GM10248 (cell line): ENCODE measurements around the gene APOO.

Experiments used
- CTCF ChIA-PET: fragments of 300-600 bp; sonication (Branson Sonifier 250); formaldehyde crosslinking; extraction: SDS; loops from one replicate; lab custom pipeline; 2021; ENCODE audit warnings: antibody characterized with exemption; lab: Yijun Ruan, JAX
- POLR2A ChIA-PET: fragments of 350-650 bp; sonication (Branson Sonifier 250); formaldehyde crosslinking; extraction: SDS; loops from one replicate; lab custom pipeline; 2020; ENCODE audit warnings: antibody characterized with exemption; lab: Yijun Ruan, JAX
- DNase-seq: peaks from one replicate; pipeline ENCODE4 v3.0.0; 2012; ENCODE audit errors: extremely low spot score
- TF ChIP-seq, protein P1 (sequence below): IDR thresholded peaks from 2 replicates; pipeline ENCODE4 v1.5.1; 2012; ENCODE audit warnings: mild to moderate bottlenecking, low read depth; ENCODE audit errors: extremely low read depth, missing control alignments, control extremely low read depth

Gene APOO

DNA sequence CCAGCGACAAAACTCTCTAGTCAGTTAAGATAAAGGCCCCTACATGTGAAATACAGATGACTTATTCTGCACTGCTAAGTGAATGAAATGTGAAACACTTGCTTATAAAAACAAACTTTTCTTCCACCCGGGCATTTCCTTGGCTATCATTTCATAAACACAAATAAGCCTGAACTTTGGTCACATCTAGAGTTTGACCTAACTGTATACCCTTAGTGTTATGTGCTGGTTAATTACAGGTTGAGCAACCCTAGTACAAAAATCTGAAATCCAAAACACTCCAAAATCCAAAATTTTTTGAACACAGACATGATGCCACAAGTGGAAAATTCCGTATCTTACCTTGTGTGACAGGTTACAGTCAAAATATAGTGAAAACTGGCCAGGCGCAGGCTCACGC, 78.9 kb downstream of the APOO start:
- no peak for DNase-seq
- POLR2A ChIA-PET = no interaction called here
- CTCF ChIA-PET = no interaction called here
- TF ChIP-seq, protein P1, sequence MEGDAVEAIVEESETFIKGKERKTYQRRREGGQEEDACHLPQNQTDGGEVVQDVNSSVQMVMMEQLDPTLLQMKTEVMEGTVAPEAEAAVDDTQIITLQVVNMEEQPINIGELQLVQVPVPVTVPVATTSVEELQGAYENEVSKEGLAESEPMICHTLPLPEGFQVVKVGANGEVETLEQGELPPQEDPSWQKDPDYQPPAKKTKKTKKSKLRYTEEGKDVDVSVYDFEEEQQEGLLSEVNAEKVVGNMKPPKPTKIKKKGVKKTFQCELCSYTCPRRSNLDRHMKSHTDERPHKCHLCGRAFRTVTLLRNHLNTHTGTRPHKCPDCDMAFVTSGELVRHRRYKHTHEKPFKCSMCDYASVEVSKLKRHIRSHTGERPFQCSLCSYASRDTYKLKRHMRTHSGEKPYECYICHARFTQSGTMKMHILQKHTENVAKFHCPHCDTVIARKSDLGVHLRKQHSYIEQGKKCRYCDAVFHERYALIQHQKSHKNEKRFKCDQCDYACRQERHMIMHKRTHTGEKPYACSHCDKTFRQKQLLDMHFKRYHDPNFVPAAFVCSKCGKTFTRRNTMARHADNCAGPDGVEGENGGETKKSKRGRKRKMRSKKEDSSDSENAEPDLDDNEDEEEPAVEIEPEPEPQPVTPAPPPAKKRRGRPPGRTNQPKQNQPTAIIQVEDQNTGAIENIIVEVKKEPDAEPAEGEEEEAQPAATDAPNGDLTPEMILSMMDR = no peak

GRCh38 chrX:23826653-23827052, 81.1 kb downstream of the APOO start:
- TF ChIP-seq, protein P1 = no peak
- DNase-seq = no peak
- ChIA-PET CTCF (no interaction called here), POLR2A (interaction anchor here (0.6 kb wide), 1 partner anchor 111 kb away, joined by 3 read pairs; no protein-coding TSS in a partner anchor)

DNA sequence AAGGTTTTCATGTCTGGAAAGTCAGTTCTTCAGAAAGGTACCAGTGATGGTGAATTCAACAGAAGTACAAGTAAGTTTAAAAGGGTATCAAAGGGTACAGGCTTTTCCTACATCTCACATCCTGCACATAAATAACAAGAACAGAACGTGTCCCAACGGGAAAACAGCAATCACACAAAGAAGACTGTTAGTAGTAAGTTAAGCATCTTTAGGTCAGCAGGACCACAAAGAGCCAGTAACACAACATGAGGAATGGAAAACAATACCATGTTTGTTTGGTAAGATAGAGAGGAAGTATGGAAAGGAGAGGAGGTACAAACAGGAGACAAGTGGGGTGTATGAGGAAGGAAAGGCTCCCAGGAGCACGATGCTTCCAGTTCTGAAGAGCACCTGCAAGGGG, 81.5 kb downstream of the APOO start:
- TF ChIP-seq, protein P1 = no peak
- POLR2A ChIA-PET = interaction anchor here (0.6 kb wide), 1 partner anchor 111 kb away, joined by 3 read pairs; no protein-coding TSS in a partner anchor
- no peak for DNase-seq
- CTCF ChIA-PET = no interaction called here

DNA sequence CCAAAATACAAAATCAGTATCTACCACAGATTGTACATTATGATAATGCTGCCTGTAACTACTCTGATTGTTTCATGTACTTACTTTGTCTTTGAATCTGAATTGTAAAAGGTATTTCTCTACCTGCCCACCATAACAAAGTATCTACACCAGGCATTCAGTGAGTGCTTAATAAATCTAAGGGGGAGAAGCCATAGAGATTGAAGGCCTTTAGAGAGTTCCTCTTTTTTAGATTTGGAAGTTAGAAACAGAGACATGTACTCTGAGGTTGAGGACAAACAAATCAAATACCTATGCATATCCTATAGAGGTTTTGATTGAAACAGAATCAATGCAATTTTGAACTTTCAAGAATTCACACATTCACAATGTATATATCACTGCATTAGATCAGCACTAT, 82.1 kb downstream of the APOO start:
- TF ChIP-seq, protein P1 = no peak
- ChIA-PET CTCF (no interaction called here), POLR2A (no interaction called here)
- no peak for DNase-seq

DNA sequence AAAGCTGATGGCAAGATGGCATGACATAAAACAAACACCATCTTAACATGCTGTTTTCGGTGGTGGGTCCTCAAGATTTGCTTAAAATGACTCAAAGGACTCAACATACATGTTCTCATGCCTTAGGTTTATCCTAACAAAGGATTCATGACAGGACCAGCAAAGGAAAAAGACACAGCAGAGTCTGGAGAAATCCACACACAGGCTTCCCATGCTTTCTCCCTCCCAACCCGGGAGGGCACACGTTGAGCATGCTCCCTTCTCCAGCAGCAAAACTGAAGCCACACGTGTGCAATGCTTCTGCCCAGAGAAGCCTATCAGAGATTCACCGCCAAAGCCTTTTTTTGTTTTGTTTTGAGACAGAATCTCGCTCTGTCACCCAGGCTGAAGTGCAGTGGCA, 84.9 kb downstream of the APOO start:
- DNase-seq = no peak
- TF ChIP-seq, protein P1 = no peak
- ChIA-PET POLR2A (no interaction called here), CTCF (interaction anchor here (1.0 kb wide), 1 partner anchor 28 kb away, joined by 3 read pairs; no protein-coding TSS in a partner anchor)

GRCh38 chrX:23822397-23822796, 85.3 kb downstream of the APOO start:
- DNase-seq = no peak
- CTCF ChIA-PET = interaction anchor here (1.0 kb wide), 1 partner anchor 27 kb away, joined by 3 read pairs; no protein-coding TSS in a partner anchor
- POLR2A ChIA-PET = no interaction called here
- TF ChIP-seq, protein P1 = no peak
